ENCODE data around the gene SLC7A7. TPM values are rescaled to one million over a fixed set of nuclear protein-coding genes. Genes with fewer than 3 reads are reported as not detected.
"Not testable (repeated sequence)": the region's sequence is repeated elsewhere in the genome, so short reads cannot be mapped to it uniquely, and the experiment has no call there.

SLC7A7 gene
- total and polyA plus RNA-seq, 4 donors: 2.8 to 14.3 (median 8.8) TPM

DNA sequence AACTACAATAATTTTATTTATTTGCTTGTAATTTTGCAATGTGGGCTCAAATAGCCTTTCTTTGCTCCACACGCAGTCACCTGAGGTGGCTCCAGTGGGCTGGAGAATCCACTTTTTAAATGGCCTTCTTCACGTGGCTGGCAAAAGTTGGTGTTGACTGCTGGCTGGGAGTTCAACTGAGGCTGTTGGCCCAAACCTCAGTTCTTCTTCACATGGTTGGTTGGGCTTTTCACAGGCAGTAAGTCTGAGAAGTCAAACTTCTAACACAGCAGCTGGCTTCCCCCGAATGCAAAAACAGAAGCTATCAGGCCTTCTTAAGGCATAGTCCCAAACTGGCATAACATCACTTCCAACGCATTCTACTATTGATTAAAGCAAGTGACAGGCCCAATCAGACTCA lies 50.9 kb downstream of the SLC7A7 start:
- H3K9me3 ChIP-seq (ENCODE audit: control insufficient read depth in 4 of 4, low read length in 3 of 4): peaks cover 0 to 4% (median under 1%) of the 10 kb centered on the region in 4 donors
- no peak overlapping the region for H3K9ac ChIP-seq (ENCODE audit: low read depth in 1 of 2, low read length in 2 of 2)
- no peak overlapping the region for H3K27ac ChIP-seq (ENCODE audit: low read depth in 1 of 2, low read length in 2 of 2)
- H3K36me3 ChIP-seq (ENCODE audit: control insufficient read depth in 4 of 4, insufficient read depth in 3 of 4, low read depth in 1 of 4, low read length in 3 of 4): peaks cover 0 to 6% (median 4%) of the 10 kb centered on the region in 4 donors
- H3K27me3 ChIP-seq (ENCODE audit: control insufficient read depth in 4 of 4, insufficient read depth in 4 of 4, low read length in 3 of 4): no peaks in the 10 kb centered on the region
- no peak overlapping the region for H3K4me3 ChIP-seq (ENCODE audit: low read depth in 1 of 3, low read length in 3 of 3)
- no peak for TF ChIP-seq YY1 (IDR thresholded peaks at IDR 0.05)
- TF ChIP-seq EGR1 (IDR thresholded peaks at IDR 0.05; ENCODE audit: low read depth in 2 of 2): no peak
- TF ChIP-seq HNF4A (conservative IDR thresholded peaks at IDR 0.05): no peak
- no peak for TF ChIP-seq NR2F2 (IDR thresholded peaks at IDR 0.05)
- TF ChIP-seq, protein P1, sequence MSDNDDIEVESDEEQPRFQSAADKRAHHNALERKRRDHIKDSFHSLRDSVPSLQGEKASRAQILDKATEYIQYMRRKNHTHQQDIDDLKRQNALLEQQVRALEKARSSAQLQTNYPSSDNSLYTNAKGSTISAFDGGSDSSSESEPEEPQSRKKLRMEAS (IDR thresholded peaks at IDR 0.05): no peak
- no peak for TF ChIP-seq FOXA1 (IDR thresholded peaks at IDR 0.05)
- no peak for TF ChIP-seq FOXA2 (IDR thresholded peaks at IDR 0.05)
- DNase-seq (ENCODE audit: low spot score): no peak
- WGBS: 86% methylated on average over 4 of the region's 4 CpGs
- H3K4me1 ChIP-seq (ENCODE audit: control insufficient read depth in 4 of 4, insufficient read depth in 4 of 4, low read length in 3 of 4): peaks cover 0 to 18% (median 10%) of the 10 kb centered on the region in 4 donors

DNA sequence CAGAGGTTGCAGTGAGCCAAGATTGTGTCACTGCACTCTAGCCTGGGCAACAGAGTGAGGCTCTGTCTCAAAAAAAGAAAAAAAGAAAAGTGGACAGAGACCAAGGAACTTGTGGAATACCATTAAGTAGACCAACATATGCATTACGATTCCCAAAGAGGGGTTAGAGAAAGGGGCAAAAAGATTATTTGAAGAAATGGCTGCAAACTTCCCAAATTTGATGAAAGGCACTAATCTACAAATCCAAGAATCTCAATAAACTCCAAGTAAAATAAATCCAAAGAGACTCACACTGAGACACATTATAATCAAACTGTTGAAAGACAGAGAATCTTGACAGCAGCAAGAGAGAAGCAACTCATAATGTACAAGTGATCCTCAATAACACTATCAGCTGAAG lies 53.5 kb downstream of the SLC7A7 start:
- Histone ChIP-seq H3K9me3 (ENCODE audit: control insufficient read depth in 4 of 4, low read length in 3 of 4) (peaks cover 0 to 4% (median under 1%) of the 10 kb centered on the region in 4 donors), H3K36me3 (ENCODE audit: control insufficient read depth in 4 of 4, insufficient read depth in 3 of 4, low read depth in 1 of 4, low read length in 3 of 4) (peaks cover 0 to 4% (median 0%) of the 10 kb centered on the region in 4 donors), H3K27ac (ENCODE audit: low read depth in 1 of 2, low read length in 2 of 2) (no peak overlapping the region), H3K9ac (ENCODE audit: low read depth in 1 of 2, low read length in 2 of 2) (no peak overlapping the region), H3K27me3 (ENCODE audit: control insufficient read depth in 4 of 4, insufficient read depth in 4 of 4, low read length in 3 of 4) (no peaks in the 10 kb centered on the region), H3K4me3 (ENCODE audit: low read depth in 1 of 3, low read length in 3 of 3) (no peak overlapping the region), H3K4me1 (ENCODE audit: control insufficient read depth in 4 of 4, insufficient read depth in 4 of 4, low read length in 3 of 4) (no peaks in the 10 kb centered on the region)
- no peak for DNase-seq (ENCODE audit: low spot score)
- WGBS: 94% methylated on average over 1 of the region's 1 CpG
- TF ChIP-seq TAF1 (conservative IDR thresholded peaks at IDR 0.05) (no peak), GABPA (IDR thresholded peaks at IDR 0.05 in 1 of 2, conservative IDR thresholded peaks at IDR 0.05 in 1 of 2) (no peak), HNF4G (IDR thresholded peaks at IDR 0.05) (no peak), FOXA2 (IDR thresholded peaks at IDR 0.05) (no peak), NR2F2 (IDR thresholded peaks at IDR 0.05) (no peak)
- TF ChIP-seq, protein P1 (IDR thresholded peaks at IDR 0.05): no peak
- TF ChIP-seq, protein P2, sequence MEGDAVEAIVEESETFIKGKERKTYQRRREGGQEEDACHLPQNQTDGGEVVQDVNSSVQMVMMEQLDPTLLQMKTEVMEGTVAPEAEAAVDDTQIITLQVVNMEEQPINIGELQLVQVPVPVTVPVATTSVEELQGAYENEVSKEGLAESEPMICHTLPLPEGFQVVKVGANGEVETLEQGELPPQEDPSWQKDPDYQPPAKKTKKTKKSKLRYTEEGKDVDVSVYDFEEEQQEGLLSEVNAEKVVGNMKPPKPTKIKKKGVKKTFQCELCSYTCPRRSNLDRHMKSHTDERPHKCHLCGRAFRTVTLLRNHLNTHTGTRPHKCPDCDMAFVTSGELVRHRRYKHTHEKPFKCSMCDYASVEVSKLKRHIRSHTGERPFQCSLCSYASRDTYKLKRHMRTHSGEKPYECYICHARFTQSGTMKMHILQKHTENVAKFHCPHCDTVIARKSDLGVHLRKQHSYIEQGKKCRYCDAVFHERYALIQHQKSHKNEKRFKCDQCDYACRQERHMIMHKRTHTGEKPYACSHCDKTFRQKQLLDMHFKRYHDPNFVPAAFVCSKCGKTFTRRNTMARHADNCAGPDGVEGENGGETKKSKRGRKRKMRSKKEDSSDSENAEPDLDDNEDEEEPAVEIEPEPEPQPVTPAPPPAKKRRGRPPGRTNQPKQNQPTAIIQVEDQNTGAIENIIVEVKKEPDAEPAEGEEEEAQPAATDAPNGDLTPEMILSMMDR (IDR thresholded peaks at IDR 0.05; ENCODE audit: low read depth, low read length, missing input control): no peak

DNA sequence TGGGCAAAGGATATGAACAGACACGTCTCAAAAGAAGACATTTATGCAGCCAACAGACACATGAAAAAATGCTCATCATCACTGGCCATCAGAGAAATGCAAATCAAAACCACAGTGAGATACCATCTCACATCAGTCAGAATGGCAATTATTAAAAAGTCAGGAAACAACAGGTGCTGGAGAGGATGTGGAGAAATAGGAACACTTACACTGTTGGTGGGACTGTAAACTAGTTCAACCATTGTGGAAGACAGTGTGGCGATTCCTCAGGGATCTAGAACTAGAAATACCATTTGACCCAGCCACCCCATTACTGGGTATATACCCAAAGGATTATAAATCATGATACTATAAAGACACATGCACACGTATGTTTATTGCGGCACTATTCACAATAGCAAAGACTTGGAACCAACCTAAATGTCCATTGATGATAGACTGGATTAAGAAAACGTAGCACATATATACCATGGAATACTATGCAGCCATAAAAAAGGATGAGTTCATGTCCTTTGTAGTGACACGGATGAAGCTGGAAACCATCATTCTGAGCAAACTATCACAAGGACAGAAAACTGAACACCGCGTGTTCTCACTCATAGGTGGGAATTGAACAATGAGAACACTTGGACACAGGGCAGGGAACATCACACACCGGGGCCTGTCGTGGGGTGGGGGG lies 57.1 kb downstream of the SLC7A7 start:
- not testable (repeated sequence) for H3K4me1 ChIP-seq (ENCODE audit: control insufficient read depth in 4 of 4, insufficient read depth in 4 of 4, low read length in 3 of 4); H3K9me3 ChIP-seq (ENCODE audit: control insufficient read depth in 4 of 4, low read length in 3 of 4); H3K27ac ChIP-seq (ENCODE audit: low read depth in 1 of 2, low read length in 2 of 2); DNase-seq (ENCODE audit: low spot score); H3K36me3 ChIP-seq (ENCODE audit: control insufficient read depth in 4 of 4, insufficient read depth in 3 of 4, low read depth in 1 of 4, low read length in 3 of 4); H3K27me3 ChIP-seq (ENCODE audit: control insufficient read depth in 4 of 4, insufficient read depth in 4 of 4, low read length in 3 of 4); H3K9ac ChIP-seq (ENCODE audit: low read depth in 1 of 2, low read length in 2 of 2); H3K4me3 ChIP-seq (ENCODE audit: low read depth in 1 of 3, low read length in 3 of 3)
- 86% methylated on average over 9 of the region's 10 CpGs for WGBS

DNA sequence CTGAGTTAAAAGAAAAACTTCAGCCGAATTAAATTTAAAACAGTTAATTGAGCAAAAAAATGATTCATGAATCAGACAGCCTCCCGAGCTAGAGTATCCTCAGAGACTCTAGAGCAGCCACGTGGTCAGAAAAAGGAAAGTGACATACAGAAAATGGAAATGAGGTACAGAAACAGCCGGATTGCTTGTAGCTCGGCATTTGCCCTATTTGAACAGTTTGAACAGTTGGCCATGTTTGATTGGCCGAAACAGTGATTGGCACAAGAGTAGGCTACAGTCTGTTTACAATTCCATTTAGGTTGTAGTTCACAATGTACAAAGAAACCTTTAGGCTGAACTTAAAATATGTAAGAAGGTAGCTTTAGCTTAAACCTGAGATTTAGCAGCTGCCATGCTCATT lies 61.6 kb downstream of the SLC7A7 start:
- H3K4me1 ChIP-seq (ENCODE audit: control insufficient read depth in 4 of 4, insufficient read depth in 4 of 4, low read length in 3 of 4): no peaks in the 10 kb centered on the region
- no peak for TF ChIP-seq SP1 (IDR thresholded peaks at IDR 0.05)
- no peak for TF ChIP-seq NR2F2 (IDR thresholded peaks at IDR 0.05)
- TF ChIP-seq, protein P3, sequence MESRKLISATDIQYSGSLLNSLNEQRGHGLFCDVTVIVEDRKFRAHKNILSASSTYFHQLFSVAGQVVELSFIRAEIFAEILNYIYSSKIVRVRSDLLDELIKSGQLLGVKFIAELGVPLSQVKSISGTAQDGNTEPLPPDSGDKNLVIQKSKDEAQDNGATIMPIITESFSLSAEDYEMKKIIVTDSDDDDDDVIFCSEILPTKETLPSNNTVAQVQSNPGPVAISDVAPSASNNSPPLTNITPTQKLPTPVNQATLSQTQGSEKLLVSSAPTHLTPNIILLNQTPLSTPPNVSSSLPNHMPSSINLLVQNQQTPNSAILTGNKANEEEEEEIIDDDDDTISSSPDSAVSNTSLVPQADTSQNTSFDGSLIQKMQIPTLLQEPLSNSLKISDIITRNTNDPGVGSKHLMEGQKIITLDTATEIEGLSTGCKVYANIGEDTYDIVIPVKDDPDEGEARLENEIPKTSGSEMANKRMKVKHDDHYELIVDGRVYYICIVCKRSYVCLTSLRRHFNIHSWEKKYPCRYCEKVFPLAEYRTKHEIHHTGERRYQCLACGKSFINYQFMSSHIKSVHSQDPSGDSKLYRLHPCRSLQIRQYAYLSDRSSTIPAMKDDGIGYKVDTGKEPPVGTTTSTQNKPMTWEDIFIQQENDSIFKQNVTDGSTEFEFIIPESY (IDR thresholded peaks at IDR 0.05): no peak
- TF ChIP-seq FOXA1 (IDR thresholded peaks at IDR 0.05): no peak
- TF ChIP-seq TAF1 (conservative IDR thresholded peaks at IDR 0.05): no peak
- TF ChIP-seq HNF4G (IDR thresholded peaks at IDR 0.05): no peak
- H3K27me3 ChIP-seq (ENCODE audit: control insufficient read depth in 4 of 4, insufficient read depth in 4 of 4, low read length in 3 of 4): no peaks in the 10 kb centered on the region
- WGBS: 64% methylated on average over 6 of the region's 6 CpGs
- no peaks in the 10 kb centered on the region for H3K9me3 ChIP-seq (ENCODE audit: control insufficient read depth in 4 of 4, low read length in 3 of 4)
- no peak for DNase-seq (ENCODE audit: low spot score)
- no peak overlapping the region for H3K4me3 ChIP-seq (ENCODE audit: low read depth in 1 of 3, low read length in 3 of 3)
- no peak overlapping the region for H3K9ac ChIP-seq (ENCODE audit: low read depth in 1 of 2, low read length in 2 of 2)
- H3K27ac ChIP-seq (ENCODE audit: low read depth in 1 of 2, low read length in 2 of 2): no peak overlapping the region
- H3K36me3 ChIP-seq (ENCODE audit: control insufficient read depth in 4 of 4, insufficient read depth in 3 of 4, low read depth in 1 of 4, low read length in 3 of 4): no peaks in the 10 kb centered on the region

Data from liver (tissue), 9 donors.